ENCODE data around the gene CCNQ.

DNA sequence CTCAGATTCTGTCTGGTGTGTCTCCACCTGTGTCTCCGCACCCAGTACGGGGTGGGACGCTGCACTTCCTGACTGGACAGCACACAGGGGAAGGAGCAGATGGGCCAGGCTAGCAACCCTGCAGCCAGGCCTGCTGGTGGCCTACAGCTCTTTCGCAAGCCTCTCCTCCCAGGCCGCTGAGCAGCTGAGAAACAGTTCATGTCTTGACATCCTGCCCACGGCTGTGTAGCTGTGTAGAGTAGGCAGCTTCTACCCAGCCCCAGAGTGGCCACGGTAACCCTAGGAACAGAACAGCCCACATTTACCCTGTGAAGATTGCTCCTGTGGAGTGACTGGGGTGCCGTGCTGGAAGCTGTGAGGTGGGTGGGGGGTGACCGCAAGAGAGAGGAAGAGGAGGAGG, 38.9 kb downstream of the CCNQ start:
- TF ChIP-seq, protein P1, sequence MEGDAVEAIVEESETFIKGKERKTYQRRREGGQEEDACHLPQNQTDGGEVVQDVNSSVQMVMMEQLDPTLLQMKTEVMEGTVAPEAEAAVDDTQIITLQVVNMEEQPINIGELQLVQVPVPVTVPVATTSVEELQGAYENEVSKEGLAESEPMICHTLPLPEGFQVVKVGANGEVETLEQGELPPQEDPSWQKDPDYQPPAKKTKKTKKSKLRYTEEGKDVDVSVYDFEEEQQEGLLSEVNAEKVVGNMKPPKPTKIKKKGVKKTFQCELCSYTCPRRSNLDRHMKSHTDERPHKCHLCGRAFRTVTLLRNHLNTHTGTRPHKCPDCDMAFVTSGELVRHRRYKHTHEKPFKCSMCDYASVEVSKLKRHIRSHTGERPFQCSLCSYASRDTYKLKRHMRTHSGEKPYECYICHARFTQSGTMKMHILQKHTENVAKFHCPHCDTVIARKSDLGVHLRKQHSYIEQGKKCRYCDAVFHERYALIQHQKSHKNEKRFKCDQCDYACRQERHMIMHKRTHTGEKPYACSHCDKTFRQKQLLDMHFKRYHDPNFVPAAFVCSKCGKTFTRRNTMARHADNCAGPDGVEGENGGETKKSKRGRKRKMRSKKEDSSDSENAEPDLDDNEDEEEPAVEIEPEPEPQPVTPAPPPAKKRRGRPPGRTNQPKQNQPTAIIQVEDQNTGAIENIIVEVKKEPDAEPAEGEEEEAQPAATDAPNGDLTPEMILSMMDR (IDR thresholded peaks at IDR 0.05; ENCODE audit: low read depth, low read length, missing input control), result no peak
- TF ChIP-seq EGR1 (IDR thresholded peaks at IDR 0.05; ENCODE audit: low read depth in 2 of 2) (no peak), HNF4A (conservative IDR thresholded peaks at IDR 0.05) (no peak)
- TF ChIP-seq, protein P2, sequence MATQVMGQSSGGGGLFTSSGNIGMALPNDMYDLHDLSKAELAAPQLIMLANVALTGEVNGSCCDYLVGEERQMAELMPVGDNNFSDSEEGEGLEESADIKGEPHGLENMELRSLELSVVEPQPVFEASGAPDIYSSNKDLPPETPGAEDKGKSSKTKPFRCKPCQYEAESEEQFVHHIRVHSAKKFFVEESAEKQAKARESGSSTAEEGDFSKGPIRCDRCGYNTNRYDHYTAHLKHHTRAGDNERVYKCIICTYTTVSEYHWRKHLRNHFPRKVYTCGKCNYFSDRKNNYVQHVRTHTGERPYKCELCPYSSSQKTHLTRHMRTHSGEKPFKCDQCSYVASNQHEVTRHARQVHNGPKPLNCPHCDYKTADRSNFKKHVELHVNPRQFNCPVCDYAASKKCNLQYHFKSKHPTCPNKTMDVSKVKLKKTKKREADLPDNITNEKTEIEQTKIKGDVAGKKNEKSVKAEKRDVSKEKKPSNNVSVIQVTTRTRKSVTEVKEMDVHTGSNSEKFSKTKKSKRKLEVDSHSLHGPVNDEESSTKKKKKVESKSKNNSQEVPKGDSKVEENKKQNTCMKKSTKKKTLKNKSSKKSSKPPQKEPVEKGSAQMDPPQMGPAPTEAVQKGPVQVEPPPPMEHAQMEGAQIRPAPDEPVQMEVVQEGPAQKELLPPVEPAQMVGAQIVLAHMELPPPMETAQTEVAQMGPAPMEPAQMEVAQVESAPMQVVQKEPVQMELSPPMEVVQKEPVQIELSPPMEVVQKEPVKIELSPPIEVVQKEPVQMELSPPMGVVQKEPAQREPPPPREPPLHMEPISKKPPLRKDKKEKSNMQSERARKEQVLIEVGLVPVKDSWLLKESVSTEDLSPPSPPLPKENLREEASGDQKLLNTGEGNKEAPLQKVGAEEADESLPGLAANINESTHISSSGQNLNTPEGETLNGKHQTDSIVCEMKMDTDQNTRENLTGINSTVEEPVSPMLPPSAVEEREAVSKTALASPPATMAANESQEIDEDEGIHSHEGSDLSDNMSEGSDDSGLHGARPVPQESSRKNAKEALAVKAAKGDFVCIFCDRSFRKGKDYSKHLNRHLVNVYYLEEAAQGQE (IDR thresholded peaks at IDR 0.05), result no peak

All from liver (tissue), 3 donors.